Mesodermal cell (in vitro differentiated cells): ENCODE data around the gene TICAM2.

Source experiments
- H3K27ac ChIP-seq: 2 replicates; pipeline ENCODE4 v1.7.0; 2013; ENCODE audit warnings: mild to moderate bottlenecking, low read depth, low read length, moderate library complexity; ENCODE audit not compliant: severe bottlenecking
- H3K36me3 ChIP-seq: 2 replicates; pipeline ENCODE4 v1.7.1; 2013; ENCODE audit warnings: mild to moderate bottlenecking, low read length, moderate library complexity; ENCODE audit not compliant: control insufficient read depth, insufficient read depth
- H3K4me1 ChIP-seq: one replicate; pipeline ENCODE4 v1.7.1; 2013; ENCODE audit warnings: mild to moderate bottlenecking, low read length; ENCODE audit not compliant: insufficient read depth, control insufficient read depth, poor library complexity, severe bottlenecking
- H3K4me3 ChIP-seq: 2 replicates; pipeline ENCODE4 v1.7.0; 2013; ENCODE audit warnings: low read length, control low read depth, mild to moderate bottlenecking; ENCODE audit not compliant: insufficient read depth, poor library complexity, severe bottlenecking; ENCODE audit errors: extremely low read depth
- H3K9me3 ChIP-seq: 2 replicates; pipeline ENCODE4 v1.7.1; 2013; ENCODE audit warnings: mild to moderate bottlenecking, low read length, moderate library complexity; ENCODE audit not compliant: control insufficient read depth
- WGBS, 2 experiments: methylation state at CpG; one replicate each; pipeline ENCODE4 v1.1.5; 2013; ENCODE audit warnings: missing lambda C conversion rate in 2 of 2; ENCODE audit not compliant: insufficient coverage in 2 of 2; 5-methylcytosine and 5-hydroxymethylcytosine counted together

TICAM2 gene

DNA sequence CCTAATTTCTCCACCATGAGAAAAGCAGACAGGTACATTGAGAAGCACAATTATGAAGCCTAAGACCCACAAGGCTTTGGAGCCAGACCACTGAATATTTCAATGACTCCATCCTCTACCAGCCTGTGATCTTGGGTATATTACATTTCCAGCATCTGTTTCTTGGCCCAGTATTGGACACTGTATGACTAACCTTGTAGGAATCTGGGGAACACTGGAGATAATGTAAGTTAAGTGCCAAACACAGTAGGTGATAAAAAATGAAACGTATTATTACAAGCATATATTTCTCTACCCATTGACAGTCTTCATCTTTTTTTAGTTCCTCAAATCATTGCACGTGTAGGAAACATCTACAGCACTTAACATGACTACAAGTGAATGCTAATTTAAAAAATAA is 29.1 kb downstream of the TICAM2 start:
- Histone ChIP-seq H3K4me1 (peaks cover 19% of the 10 kb centered on the region), H3K27ac (no peak overlapping the region), H3K4me3 (no peak overlapping the region), H3K9me3 (no peaks in the 10 kb centered on the region), H3K36me3 (no peaks in the 10 kb centered on the region)
- no CpG with 5 or more reads among the region's 2 CpGs for WGBS, 2 experiments

- H3K27ac ChIP-seq, result no peak overlapping the region
- no peak overlapping the region for H3K4me3 ChIP-seq
- no peaks in the 10 kb centered on the region for H3K9me3 ChIP-seq
- H3K36me3 ChIP-seq, result no peaks in the 10 kb centered on the region
- H3K4me1 ChIP-seq, result peaks cover 19% of the 10 kb centered on the region
- 90 to 91% methylated on average over 3 to 4 of the region's 5 CpGs for WGBS, 2 experiments
These were observed 30.8 kb downstream of the TICAM2 start for GRCh38 chr5:115571441-115571878.

DNA sequence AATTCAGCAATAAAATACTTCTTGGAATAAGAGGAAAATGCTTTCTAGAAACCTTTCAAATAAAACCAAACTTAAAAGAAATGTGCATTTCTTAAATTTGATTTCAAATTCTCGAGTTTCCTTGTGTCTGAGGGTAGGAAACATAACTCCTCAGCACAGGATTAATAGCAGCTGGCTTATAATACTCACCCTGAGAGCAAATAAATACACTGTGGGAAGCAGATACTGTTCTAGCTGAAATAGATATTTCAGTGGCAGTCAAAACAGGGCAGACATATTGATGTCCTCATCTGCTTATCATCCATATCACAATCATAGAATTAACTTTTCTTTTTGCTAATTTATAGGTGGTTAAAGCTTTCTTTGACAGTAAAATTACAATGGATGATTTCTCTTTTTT is 33.6 kb downstream of the TICAM2 start:
- no CpG with 5 or more reads among the region's 1 CpG for WGBS, 2 experiments
- Histone ChIP-seq H3K9me3 (no peaks in the 10 kb centered on the region), H3K4me1 (peaks cover 8% of the 10 kb centered on the region)

GRCh38 chr5:115565233-115565632 is 37.0 kb downstream of the TICAM2 start:
- H3K27ac ChIP-seq, result no peak overlapping the region
- no peaks in the 10 kb centered on the region for H3K36me3 ChIP-seq
- no peaks in the 10 kb centered on the region for H3K9me3 ChIP-seq
- no peaks in the 10 kb centered on the region for H3K4me1 ChIP-seq
- 92 to 100% methylated on average over 2 of the region's 2 CpGs for WGBS, 2 experiments
- H3K4me3 ChIP-seq, result no peak overlapping the region

More for the DNA sequence above, 33.6 kb downstream of the TICAM2 start:
- Histone ChIP-seq H3K4me3 (no peak overlapping the region), H3K27ac (no peak overlapping the region), H3K36me3 (no peaks in the 10 kb centered on the region)

- 80 to 100% methylated on average over 1 to 2 of the region's 3 CpGs for WGBS, 2 experiments
- no peaks in the 10 kb centered on the region for H3K9me3 ChIP-seq
- peaks cover 7% of the 10 kb centered on the region for H3K4me1 ChIP-seq
- H3K27ac ChIP-seq, result no peak overlapping the region
- no peaks in the 10 kb centered on the region for H3K36me3 ChIP-seq
- no peak overlapping the region for H3K4me3 ChIP-seq
These were observed 41.1 kb downstream of the TICAM2 start for GRCh38 chr5:115561176-115561575.

DNA sequence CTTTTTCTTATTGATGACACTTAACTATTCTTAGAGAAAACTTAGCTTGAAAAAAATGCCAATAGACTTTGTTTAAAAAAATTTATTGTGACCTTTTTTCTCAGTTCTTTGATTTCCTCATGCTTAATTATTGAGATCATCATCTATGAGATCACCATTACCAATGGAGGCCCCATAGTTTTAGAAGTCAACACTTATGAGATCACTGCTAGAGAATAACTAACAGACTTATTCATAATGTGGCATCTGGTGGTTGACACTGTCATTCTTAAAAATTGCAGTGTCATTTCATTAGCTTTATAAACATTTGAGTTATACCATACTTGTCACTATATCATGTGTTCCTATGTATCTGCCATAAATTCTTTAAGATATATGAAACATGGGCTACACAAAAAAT is 42.8 kb downstream of the TICAM2 start:
- no peak overlapping the region for H3K4me3 ChIP-seq
- H3K36me3 ChIP-seq, result no peaks in the 10 kb centered on the region
- H3K27ac ChIP-seq, result no peak overlapping the region
- peaks cover 7% of the 10 kb centered on the region for H3K4me1 ChIP-seq
- H3K9me3 ChIP-seq, result no peaks in the 10 kb centered on the region

- H3K4me1 ChIP-seq, result peaks cover 7% of the 10 kb centered on the region
- no peaks in the 10 kb centered on the region for H3K9me3 ChIP-seq
- H3K4me3 ChIP-seq, result no peak overlapping the region
- no peak overlapping the region for H3K27ac ChIP-seq
- 70 to 85% methylated on average over 2 of the region's 4 CpGs for WGBS, 2 experiments
- H3K36me3 ChIP-seq, result no peaks in the 10 kb centered on the region
These were observed 43.8 kb downstream of the TICAM2 start for GRCh38 chr5:115558388-115558956.

DNA sequence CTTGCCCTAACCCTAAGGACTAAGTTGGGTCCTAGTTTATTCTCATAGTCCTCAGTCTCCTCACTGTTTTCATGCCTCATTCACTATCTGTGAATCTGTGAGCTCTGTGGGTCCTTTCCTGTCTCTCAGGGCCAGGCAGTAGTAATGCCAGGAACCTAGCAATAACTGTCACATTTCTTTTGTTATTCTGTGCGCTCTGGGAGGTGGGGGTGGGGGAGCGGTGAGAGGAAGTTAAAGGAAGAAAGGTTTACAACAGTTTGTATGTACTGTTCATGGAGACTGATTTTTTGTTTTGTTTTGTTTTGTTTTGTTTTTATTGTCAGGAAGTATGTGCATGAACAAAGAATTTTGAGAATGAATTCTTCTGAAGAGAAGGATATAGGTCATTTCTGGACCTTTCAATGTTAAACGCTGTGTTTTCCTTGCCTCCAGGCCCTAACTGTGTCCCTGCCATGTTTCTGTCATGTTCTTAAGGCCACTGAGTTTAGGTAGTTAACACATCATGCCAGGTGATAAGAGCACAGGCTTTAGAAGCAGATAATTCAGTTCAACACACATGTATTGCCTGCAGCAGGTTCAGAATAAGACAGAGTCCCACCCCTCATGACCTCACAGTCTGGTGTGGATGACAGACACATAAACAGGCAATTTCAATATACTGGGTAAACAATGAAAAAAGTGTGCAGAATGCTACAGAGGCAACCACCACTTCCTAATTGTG is 44.5 kb downstream of the TICAM2 start:
- H3K9me3 ChIP-seq, result no peaks in the 10 kb centered on the region
- H3K27ac ChIP-seq, result peak overlapping the region; percentile 42
- 57 to 63% methylated on average over 2 to 3 of the region's 3 CpGs for WGBS, 2 experiments

DNA sequence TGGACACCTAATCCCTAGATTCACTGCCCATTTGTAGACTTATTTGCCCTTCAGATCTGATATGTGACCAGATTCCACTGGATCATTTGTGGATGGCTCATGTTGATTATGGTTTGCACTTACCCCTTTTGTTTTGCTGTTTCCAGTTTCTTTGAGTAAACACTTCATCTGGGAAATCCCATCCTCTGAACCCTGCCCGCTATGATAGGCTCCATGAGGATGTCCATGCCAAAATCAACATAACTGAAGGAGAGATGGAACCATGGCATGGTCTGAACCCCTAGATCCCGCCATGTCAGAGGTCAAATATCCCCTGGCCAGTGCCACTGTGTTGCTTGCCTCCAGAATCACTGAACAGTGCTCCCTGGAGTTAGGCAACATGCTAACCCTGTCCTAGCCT is 46.0 kb downstream of the TICAM2 start:
- Histone ChIP-seq H3K4me1 (peaks cover 7% of the 10 kb centered on the region), H3K9me3 (no peaks in the 10 kb centered on the region), H3K36me3 (no peaks in the 10 kb centered on the region), H3K27ac (no peak overlapping the region), H3K4me3 (no peak overlapping the region)
- 87 to 100% methylated on average over 2 of the region's 2 CpGs for WGBS, 2 experiments

More for the DNA sequence above, 44.5 kb downstream of the TICAM2 start:
- H3K4me3 ChIP-seq, result no peak overlapping the region
- H3K4me1 ChIP-seq, result peaks cover 7% of the 10 kb centered on the region
- no peaks in the 10 kb centered on the region for H3K36me3 ChIP-seq

GRCh38 chr5:115555084-115555633 is 47.1 kb downstream of the TICAM2 start:
- Histone ChIP-seq H3K36me3 (no peaks in the 10 kb centered on the region), H3K4me3 (no peak overlapping the region), H3K4me1 (peaks cover 7% of the 10 kb centered on the region), H3K9me3 (no peaks in the 10 kb centered on the region), H3K27ac (no peak overlapping the region)
- WGBS, 2 experiments, result 95 to 96% methylated on average over 2 to 3 of the region's 4 CpGs

DNA sequence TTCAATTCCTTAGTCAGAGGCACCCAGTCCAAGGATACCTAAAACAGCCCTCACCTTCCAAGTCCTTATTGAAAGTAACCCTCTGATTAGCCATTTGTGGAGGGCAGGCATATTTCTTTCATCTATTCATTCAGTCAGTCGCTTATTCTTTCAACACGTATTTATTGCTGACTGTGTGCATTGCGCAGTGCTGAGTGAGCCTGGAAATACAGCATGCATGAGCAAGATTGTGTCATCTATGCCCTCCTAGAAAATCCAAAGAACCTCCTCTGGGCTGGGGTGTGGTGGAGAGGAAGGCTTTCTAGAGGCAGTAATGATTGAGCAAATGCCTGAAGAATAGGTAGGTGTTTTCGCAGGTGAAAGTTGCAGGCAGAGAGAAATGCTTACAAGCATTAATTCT is 49.2 kb downstream of the TICAM2 start:
- Histone ChIP-seq H3K9me3 (no peaks in the 10 kb centered on the region), H3K27ac (no peak overlapping the region), H3K36me3 (no peaks in the 10 kb centered on the region), H3K4me3 (no peak overlapping the region), H3K4me1 (peaks cover 6% of the 10 kb centered on the region)
- 92 to 94% methylated on average over 3 to 4 of the region's 4 CpGs for WGBS, 2 experiments
